HG03025 (cell line): ENCODE measurements around the gene RBFA.
"Not testable (repeated sequence)": the region's sequence is repeated elsewhere in the genome, so short reads cannot be mapped to it uniquely, and the experiment has no call there.

ENCODE experiments used
- ATAC-seq: cut with Tn5 transposase; IDR thresholded peaks from one replicate; pipeline ENCODE4 v1.9.1; 2021; ENCODE audit warnings: mild to moderate bottlenecking, moderate library complexity; ENCODE audit not compliant: unreplicated experiment, low FRiP score

The RBFA gene

DNA sequence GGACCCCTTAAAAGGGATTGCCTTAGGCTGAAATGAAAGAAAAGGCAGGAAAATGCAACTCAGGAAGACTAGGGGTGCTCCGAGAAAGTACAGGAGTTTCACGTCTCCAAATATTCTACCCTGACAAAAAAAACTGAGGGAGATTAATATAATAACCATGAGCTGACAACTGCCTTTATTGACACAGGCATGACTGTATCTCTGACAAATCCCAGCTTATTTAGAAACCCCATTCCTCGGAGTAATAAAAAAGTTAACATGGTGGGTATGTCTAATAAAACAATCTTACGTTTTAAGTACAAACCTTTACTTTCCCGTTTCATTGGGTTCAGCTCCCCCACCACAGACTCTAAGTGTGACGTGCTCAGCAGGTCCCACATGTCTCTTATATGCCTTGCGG, 7.9 kb upstream of the RBFA start:
- no peak for ATAC-seq

DNA sequence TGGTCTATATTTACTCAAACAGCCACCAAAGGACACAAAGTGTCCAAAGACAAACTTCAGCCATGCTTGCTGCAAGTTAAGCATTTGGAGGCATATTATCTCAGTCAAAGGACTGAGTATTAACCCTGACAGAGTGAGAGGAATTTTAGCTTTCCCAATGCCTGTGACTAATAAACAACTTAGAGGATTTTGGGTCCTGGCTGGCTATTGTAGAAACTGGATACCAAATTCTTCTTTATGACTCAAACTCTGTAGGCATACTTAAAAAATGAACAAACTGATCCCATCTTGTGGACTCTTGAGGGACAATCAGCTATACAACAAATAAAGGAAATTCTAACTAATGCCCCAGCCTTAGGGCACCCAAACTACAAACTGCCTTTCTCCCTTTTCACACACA, 6.5 kb upstream of the RBFA start:
- not testable (repeated sequence) for ATAC-seq

DNA sequence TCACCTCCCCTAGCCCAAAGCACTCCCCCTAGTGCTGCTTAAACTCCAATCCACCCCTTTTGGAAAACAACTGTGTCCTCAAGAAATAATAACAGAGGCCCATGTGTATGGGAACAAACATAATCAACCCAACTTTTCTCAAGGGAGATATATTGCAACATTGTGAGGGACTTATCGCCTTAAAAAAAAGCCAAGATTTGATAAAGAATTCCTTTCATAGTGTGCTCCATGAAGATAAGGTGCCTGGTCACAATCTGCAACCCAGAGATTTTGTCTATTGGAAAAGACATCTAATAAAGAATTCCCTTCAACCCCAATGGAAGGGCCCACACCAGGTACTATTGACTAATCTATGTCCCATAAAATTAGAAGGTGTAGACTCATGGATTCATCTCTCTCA, 4.5 kb upstream of the RBFA start:
- ATAC-seq: no peak

DNA sequence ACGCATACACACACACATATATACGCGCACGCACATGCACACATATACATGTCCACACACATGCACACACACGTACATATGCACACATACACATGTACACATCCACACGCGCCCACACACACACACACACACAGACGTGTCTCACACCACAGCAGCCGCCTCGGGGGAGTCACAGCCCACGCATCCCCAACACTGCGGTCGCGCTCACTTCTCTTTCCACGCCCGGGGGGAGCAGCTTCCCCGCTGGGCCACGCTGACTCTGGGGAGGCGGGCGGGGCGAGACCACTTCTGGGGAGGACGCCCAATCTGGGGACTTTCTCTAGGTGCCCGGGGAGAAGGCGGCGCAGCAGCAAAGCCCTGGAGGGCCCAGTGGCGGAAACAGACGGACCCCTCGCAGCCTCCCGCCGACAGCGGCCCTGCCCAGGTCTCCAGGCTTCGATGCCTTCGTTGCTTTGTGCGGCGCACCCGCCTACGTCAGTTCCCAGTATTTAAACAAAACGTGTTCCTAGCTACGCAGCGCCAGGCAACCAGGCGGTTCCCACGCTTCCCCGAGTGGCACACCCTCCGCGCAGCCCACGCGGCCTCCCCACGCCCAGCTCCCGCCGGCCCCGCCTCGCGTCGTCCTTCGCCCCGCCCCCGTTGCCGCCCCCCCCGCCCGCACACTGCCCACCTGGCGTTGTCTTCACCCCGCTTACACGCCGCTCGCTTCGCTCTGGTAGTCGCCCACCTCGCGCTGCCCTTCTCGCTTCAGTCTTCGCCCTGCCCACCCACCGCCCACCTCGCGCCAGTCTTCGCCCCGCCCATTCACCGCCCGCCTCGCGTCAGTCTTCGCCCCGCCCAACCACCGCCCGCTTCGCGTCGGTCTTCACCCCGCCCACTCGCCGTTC, 810 bp upstream of the RBFA start:
- ATAC-seq: peak; percentile 50

DNA sequence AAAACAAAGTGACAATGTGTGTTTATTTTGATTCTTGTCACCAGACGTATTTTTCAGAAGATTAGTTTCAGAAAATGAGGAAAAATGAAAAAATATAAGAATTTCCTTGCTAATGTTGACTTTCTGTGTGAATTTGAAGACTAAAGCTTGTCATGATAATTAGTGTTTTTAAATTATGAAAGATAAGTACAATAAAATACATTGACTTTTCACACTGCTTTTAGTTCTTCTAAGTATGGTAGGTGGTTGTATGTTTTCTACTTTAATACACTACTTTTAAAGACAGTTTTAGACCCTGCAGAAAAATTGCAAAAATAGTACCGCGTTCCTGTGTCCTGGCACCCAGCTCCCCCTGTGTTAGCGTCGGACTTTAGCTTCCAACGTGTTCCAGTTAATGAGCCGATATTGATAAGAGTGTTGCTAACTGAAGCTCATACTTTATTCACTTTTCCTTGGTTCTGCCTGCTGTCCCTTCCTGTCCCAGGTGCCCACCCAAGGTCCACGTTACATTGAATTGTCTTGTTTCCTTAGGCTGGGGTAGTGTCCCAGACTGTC, 695 bp downstream of the RBFA start:
- ATAC-seq: no peak

DNA sequence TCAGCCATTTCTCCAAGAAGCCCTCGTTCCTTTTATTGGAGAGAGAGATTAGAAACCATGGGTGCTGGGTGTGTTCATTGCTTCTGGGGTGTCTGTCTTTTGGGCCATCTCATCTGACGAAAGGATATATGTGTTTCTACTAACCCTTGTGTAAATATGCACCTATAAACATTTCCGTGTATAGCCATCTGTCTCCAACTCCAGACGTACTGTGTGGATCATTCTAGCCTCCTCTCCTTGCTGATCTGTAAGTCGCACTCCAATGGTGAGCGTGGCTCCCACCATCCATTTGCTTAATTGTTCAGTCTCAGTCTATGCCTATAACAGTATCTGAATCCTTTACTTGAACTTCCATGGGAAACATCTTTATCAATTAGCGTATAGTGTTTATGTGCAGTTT, 1.8 kb downstream of the RBFA start:
- no peak for ATAC-seq

DNA sequence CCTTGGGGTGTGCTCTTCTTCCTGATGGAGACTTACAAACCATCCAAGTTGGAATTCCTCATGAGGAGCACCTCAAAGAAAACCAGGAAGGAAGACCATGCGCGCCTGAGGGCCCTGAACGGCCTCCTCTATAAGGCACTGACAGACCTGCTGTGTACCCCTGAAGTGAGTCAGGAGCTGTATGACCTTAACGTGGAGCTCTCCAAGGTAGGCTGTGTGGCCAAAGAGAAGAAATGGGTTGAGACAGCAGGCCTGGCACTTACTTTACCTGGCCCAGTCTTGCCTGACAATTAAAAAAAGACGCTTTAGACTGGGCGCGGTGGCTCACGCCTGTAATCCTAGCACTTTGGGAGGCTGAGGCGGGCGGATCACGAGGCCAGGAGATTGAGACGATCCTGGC, 3.1 kb downstream of the RBFA start:
- ATAC-seq: no peak

DNA sequence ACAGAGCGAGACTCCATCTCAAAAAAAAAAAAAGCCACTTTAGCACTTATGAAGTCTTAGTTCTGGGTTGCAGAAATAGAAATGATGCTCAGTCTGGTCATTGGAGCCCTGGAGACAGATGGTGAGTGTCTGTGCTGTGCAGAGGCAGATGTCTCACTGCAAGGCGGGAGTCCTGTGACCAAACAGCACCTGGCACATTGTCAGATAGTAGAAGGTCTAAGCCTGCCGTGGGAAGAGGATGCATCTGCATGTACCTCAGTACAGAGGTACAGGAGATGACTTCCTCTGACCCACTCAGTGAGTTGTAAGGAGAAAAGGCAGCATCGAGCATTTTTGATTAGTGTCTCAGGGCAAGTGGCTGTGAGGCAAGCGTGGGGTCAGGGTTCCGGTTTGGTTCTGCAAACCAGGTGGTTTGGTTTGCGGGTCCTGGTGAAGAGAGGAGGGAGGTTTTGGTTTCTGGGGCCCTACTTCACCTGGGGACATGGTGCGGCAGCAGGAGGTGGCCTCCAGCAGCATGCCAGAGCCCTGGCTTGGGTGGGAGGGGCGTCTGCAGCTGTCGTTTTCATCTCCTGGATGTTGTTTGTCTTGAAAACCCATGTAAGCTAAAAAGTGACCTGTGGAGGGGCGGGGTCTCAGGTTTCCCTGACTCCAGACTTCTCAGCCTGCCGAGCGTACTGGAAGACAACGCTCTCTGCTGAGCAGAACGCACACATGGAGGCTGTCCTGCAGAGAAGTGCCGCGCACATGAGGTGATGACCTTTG, 3.8 kb downstream of the RBFA start:
- no peak for ATAC-seq

DNA sequence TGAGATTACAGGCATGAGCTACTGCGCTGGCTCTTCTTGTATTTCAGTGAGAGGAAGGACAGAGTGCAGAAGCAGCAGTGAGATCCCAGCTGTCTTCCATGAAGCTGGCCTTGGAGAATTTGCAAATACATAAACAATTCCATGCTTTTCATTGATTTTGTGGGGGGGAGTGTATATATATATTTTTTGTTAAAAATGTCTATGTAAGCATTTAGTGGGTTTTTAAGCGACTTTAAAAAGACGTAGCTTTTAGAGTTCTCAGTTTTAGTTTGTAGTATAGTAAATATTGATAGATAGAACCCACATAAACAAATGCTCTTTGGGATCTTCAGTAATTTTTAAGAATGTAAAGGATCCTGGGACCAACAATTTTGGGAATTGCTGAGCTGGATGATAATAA, 6.3 kb downstream of the RBFA start:
- no peak for ATAC-seq

DNA sequence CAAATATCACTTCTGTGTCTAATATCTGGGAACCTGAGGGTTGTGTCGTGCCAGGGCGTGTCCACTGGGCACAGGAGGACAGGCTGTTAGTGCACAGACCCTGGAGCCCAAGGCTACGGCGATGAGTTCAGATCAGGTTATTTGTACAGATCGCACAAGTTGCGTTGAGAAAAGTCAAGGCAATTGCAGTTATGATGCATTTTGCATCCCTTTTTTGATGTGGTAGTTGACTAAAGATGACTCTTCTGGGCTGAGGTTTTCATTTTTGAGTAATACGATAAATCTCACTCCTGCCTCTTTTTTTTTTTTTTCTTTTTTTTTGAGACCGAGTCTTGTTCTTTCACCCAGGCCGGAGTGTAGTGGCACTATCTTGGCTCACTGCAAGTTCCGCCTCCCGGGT, 7.2 kb downstream of the RBFA start:
- no peak for ATAC-seq

DNA sequence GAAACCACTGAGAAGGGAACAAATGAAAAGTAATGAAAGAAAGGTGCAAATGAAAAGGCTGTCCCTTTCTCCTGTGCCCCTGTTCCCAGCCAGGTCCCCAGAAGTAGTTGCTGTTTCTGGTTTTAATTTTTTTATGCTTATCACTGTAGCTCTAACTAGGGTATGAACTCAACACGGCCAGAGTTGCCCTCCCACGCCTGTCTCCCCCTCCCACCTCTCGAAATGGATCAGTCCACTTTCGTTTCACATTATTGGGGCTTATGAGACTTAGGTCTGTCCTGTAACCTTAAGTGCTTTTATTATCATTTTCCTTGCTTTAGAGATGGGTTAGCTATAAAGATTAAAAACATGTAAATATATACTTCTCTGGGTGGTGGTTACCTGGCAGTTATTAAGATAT, 8.6 kb downstream of the RBFA start:
- no peak for ATAC-seq

DNA sequence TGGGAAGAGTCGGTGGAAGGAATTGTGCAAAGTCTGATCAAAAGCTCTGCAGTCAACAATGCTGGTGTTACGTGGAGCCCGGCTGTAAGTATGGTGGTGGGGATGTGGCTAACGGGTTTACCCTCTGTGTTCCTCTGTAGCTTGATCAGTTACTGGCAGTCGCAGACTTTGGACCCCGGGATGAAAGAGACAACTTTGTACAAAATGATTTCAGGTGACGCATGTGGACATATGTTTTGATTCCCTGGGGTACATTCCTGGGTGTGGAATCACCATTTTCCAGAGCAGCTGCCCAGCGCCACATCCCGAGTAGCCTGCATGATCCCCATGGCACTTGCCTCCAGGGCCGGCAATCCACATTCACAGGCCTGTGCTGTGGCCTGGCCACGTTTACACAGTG, 9.8 kb downstream of the RBFA start:
- no peak for ATAC-seq

DNA sequence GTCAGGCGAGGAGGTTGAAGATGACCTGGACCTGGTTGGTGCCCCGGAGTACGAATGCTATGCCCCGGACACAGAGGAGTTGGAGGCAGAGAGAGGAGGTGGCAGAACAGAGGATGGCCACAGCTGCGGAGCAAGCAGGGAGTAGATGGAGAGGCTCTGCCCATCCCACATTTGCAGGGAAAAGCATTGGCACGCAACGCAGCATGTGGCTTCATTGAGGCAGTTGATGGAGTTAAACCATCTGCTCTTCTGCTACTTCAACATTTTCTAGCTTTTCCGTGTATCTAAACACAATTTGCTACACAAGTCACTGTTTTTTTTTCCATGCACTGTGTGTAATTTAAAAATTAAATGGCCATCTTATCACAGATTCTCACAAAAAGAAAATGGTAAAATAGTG, 11.8 kb downstream of the RBFA start:
- ATAC-seq: no peak

DNA sequence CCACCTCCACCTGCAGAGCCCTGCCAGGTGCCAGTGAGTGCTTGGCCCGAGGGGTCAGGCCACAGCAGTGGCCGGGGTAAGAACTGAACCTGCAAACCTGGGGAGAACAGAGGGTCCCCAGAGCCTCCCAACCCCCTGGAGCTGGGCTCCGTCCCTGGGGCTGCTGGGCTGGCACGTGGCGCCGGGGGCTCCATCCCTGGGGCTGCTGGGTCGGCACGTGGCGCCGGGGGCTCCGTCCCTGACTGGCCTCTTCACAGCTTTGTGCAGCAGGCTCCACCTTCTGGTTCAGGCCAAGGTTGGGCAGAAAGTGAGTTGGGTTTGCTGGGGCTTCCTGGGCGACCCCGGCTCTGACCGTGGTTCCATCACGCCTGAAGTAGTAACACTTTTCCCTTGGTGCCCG, 12.2 kb downstream of the RBFA start:
- ATAC-seq: no peak

DNA sequence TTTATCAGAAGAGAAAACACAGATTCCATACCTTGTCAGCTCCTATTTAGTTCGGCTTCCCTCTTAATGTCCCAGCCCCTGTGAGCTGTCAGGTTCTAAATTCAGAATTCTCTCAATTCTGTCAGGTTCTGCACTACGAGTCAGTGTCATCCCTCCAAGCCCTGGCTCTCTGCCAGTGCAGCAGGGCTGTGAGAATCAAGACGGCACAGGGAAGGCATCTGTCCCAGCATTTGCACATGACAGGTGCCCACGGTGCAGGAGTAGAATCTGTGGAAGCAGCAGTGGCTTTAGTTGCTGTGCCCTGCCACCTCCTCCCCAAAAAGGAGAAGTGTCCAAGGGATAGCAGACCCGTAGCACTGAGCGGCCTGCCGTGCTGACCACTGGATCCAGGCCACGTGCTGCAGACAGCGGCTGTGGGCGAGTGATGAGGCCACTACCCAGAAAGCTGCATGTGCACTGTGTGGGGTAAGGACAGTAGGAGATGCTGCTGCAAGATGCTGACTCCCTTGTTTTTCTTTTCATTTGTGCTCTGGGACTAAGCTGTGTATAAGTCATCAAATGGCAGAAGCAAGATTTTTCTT, 12.8 kb downstream of the RBFA start:
- ATAC-seq: no peak

DNA sequence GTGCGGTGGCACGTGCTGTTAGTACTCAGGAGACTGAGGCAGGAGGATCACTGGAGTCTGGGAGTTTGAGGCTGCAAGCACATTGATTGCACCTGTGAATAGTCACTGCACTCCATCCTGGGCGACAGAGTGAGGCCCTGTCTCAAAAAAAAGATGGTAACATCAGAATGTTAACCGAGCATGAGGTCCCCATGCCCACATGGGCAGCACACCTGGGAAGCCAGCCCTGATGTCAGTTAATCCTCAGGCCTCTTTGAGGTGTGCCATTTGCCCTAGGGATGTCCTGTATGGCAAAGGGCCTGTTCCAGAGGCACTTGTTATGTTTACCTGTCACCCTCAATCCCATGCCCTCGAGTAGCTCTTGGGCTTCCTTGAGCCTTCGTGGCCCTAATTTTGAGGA, 16.6 kb downstream of the RBFA start:
- no peak for ATAC-seq

DNA sequence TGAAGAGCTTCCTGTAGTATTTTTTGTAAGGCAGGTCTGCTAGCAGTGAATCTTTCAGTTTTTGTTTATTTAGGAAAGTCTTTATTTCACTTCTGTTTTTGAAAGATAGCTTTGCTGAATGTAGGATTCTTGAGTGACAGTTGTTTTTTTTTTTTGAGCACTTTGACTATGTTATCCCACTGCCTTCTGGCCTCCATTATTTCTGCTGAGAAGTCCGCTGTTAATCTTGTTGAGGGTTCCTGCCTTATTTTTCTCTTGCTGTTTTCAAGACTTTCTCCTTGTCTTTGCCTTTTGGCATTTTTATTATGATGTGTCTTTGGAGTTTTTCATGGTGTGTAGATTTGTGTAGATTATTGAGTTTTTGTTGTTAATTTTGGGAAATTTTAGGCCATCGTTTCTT, 21.9 kb downstream of the RBFA start:
- ATAC-seq: no peak

DNA sequence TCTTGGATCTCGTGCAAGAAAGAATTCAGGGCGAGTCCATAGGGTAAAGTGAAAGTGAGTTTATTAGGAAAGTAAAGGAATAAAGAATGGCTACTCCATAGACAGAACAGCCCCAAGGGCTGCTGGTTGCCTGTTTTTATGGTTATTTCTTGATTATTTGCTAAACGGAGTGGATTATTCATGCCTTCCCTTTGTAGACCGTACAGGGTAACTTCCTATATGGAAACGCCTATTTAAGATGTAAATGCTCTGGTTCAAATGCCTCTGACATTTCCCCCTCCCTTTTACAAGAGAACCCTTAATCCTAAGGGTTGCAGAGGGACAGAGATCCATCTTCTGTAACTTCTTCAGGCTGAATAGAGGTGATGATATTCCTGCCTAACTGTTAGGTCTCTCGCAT, 25.7 kb downstream of the RBFA start:
- no peak for ATAC-seq

DNA sequence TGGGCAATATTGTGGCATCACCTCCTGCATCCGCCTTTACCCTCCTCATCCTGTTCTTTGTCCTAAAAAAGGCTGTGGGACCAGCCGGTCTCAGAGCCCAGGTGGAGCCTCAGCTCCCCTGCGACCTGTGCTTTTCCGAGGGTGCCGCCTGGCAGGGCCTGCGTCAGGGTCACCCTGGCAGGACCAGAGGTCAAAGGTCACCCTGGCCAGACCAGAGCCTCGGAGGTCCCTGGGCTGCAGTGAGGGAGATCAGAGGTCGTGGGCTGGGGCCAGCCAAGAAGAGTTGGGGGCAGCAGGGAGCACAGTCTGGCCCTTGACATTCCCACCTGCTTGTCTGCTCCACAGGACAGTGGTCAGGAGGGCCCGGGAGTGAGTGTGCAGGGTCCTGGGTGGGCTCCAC, 31.5 kb downstream of the RBFA start:
- ATAC-seq: no peak

DNA sequence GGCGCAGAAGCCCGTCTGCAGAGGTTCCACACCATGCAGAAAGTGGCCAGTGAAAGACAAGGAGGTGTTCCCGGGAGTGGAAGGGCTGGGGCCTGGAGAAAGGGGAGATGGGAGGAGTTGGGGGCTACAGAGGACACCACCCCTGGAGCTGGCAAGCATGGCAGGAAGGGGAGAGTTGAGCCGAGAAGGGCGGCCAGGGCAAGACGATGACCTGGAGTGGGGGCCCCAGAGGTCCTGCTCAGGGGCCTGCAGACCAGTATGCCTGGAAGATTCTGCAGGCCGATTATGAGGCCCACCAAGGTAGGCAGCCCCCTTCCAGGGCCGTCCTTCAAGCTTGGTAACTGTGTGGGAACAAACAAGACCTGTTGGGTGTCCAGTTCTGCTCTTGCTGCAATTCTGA, 33.1 kb downstream of the RBFA start:
- no peak for ATAC-seq

DNA sequence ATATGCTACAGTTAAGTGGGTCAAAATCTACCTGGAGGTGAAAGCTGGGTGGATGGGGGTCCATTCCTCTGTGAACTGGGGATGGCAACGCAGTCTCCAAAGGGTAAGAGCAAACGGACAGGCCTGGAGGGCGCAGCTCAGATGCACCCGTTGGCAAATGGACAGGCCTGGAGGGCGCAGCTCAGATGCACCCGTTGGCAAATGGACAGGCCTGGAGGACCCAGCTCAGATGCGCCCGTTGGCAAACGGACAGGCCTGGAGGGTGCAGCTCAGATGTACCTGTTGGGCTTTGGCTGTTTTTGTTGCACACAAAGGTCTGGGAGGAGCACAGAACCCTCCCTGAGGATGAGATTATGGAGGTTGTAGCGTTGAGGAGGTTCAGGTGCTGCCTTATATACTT, 33.7 kb downstream of the RBFA start:
- ATAC-seq: no peak
